ENCODE measurements around the gene DOCK3. TPM values are rescaled to one million over a fixed set of nuclear protein-coding genes. Genes with fewer than 3 reads are reported as not detected.

The DOCK3 gene
- total RNA-seq, 1 donor = 0.36 TPM

DNA sequence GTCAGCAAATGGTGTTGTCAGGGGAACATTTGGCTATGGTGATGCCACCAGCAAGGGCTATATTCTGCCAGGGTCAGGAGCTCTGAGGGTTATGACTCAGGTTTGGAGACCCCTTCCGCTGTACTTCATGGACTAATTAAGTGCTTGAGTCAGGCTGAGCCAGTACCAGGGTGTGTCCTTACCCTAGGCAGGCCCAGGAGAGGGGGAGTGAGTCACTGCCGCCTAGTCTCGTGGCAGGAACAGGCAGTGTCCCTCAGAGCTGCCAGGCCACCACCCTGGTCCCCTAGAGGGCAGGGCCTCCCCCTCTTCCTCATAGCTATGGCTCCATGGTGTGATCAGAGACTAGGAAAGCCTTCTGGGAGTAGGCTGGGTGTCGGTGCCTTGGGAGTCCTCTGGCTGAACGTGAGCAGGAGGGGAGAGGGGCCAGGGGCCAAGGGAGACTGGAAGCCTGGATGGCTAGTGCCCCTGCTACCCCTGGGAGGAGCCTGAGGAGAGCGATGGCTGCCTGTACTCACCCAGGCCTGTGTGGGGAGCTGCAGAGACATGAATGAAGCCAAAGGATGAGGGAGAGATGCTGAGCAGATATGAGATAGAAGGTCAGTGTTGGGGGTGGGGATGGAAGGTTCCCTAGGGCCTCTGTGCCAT is 47.2 kb upstream of the DOCK3 start:
- Histone ChIP-seq H3K79me2 (ENCODE audit: insufficient read depth, low read length) (peaks cover 91% of the 10 kb centered on the region), H3K4me2 (ENCODE audit: insufficient read depth, low read length) (peak overlapping the region; percentile 11), H2AFZ (ENCODE audit: low read length) (peak overlapping the region; percentile 6), H3K36me3 (ENCODE audit: insufficient read depth, low read length) (no peaks in the 10 kb centered on the region), H3K4me1 (ENCODE audit: insufficient read depth, low read length) (peaks cover 32% of the 10 kb centered on the region), H3K27ac (ENCODE audit: low read depth, low read length) (peak overlapping the region; percentile 47), H3K27me3 (ENCODE audit: insufficient read depth, low read length) (no peaks in the 10 kb centered on the region), H3K4me3 (ENCODE audit: insufficient read depth, low read length) (no peak overlapping the region), H4K20me1 (ENCODE audit: insufficient read depth, low read length) (peaks cover 15% of the 10 kb centered on the region), H3K9me3 (ENCODE audit: low read depth, low read length) (no peaks in the 10 kb centered on the region)
- TF ChIP-seq, protein P1, sequence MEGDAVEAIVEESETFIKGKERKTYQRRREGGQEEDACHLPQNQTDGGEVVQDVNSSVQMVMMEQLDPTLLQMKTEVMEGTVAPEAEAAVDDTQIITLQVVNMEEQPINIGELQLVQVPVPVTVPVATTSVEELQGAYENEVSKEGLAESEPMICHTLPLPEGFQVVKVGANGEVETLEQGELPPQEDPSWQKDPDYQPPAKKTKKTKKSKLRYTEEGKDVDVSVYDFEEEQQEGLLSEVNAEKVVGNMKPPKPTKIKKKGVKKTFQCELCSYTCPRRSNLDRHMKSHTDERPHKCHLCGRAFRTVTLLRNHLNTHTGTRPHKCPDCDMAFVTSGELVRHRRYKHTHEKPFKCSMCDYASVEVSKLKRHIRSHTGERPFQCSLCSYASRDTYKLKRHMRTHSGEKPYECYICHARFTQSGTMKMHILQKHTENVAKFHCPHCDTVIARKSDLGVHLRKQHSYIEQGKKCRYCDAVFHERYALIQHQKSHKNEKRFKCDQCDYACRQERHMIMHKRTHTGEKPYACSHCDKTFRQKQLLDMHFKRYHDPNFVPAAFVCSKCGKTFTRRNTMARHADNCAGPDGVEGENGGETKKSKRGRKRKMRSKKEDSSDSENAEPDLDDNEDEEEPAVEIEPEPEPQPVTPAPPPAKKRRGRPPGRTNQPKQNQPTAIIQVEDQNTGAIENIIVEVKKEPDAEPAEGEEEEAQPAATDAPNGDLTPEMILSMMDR (IDR thresholded peaks at IDR 0.05; ENCODE audit: extremely low read depth, low read depth, low read length) = peak; percentile 67
- peak; percentile 94 for DNase-seq (ENCODE audit: insufficient read length, low spot score, missing footprints)

DNA sequence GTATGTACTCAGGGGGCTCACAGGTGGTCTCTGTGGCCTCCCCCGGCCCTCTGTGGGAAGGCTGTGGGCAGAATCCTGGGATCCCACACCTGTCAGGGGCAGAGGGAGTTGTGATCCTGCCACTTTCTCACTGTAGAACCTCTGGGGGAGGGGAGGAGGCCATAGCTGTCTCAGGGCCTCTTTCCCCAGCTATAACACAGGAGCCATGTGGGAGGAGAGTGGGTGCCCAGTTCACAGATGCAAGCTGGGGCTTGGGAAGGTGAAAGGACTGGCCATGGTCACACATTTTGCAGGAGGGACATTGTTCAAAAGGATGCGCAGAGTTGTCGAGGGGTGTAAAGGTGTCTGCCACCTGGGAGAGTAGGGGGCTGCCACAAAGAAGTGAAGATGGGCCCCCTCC is 46.1 kb upstream of the DOCK3 start:
- TF ChIP-seq, protein P1 (IDR thresholded peaks at IDR 0.05; ENCODE audit: extremely low read depth, low read depth, low read length) = no peak
- H3K4me2 ChIP-seq (ENCODE audit: insufficient read depth, low read length) = no peak overlapping the region
- H4K20me1 ChIP-seq (ENCODE audit: insufficient read depth, low read length) = peaks cover 15% of the 10 kb centered on the region
- H3K27ac ChIP-seq (ENCODE audit: low read depth, low read length) = no peak overlapping the region
- H2AFZ ChIP-seq (ENCODE audit: low read length) = no peak overlapping the region
- H3K4me3 ChIP-seq (ENCODE audit: insufficient read depth, low read length) = no peak overlapping the region
- H3K79me2 ChIP-seq (ENCODE audit: insufficient read depth, low read length) = peaks cover 98% of the 10 kb centered on the region
- no peaks in the 10 kb centered on the region for H3K9me3 ChIP-seq (ENCODE audit: low read depth, low read length)
- peaks cover 33% of the 10 kb centered on the region for H3K4me1 ChIP-seq (ENCODE audit: insufficient read depth, low read length)
- no peaks in the 10 kb centered on the region for H3K27me3 ChIP-seq (ENCODE audit: insufficient read depth, low read length)
- no peak for DNase-seq (ENCODE audit: insufficient read length, low spot score, missing footprints)
- no peaks in the 10 kb centered on the region for H3K36me3 ChIP-seq (ENCODE audit: insufficient read depth, low read length)

- peaks cover 94% of the 10 kb centered on the region for H3K79me2 ChIP-seq (ENCODE audit: insufficient read depth, low read length)
- H3K36me3 ChIP-seq (ENCODE audit: insufficient read depth, low read length) = no peaks in the 10 kb centered on the region
- H4K20me1 ChIP-seq (ENCODE audit: insufficient read depth, low read length) = peaks cover 15% of the 10 kb centered on the region
- peak; percentile 34 for DNase-seq (ENCODE audit: insufficient read length, low spot score, missing footprints)
- no peaks in the 10 kb centered on the region for H3K9me3 ChIP-seq (ENCODE audit: low read depth, low read length)
- no peak overlapping the region for H3K27ac ChIP-seq (ENCODE audit: low read depth, low read length)
- TF ChIP-seq, protein P1 (IDR thresholded peaks at IDR 0.05; ENCODE audit: extremely low read depth, low read depth, low read length) = no peak
- no peak overlapping the region for H3K4me3 ChIP-seq (ENCODE audit: insufficient read depth, low read length)
- H3K4me2 ChIP-seq (ENCODE audit: insufficient read depth, low read length) = no peak overlapping the region
- no peaks in the 10 kb centered on the region for H3K27me3 ChIP-seq (ENCODE audit: insufficient read depth, low read length)
- H2AFZ ChIP-seq (ENCODE audit: low read length) = no peak overlapping the region
- peaks cover 21% of the 10 kb centered on the region for H3K4me1 ChIP-seq (ENCODE audit: insufficient read depth, low read length)
Observed at GRCh38 chr3:50630394-50630793, 44.3 kb upstream of the DOCK3 start.

GRCh38 chr3:50630877-50631276 is 43.9 kb upstream of the DOCK3 start:
- no peaks in the 10 kb centered on the region for H3K9me3 ChIP-seq (ENCODE audit: low read depth, low read length)
- H4K20me1 ChIP-seq (ENCODE audit: insufficient read depth, low read length) = peaks cover 15% of the 10 kb centered on the region
- H3K4me2 ChIP-seq (ENCODE audit: insufficient read depth, low read length) = no peak overlapping the region
- no peak overlapping the region for H3K4me3 ChIP-seq (ENCODE audit: insufficient read depth, low read length)
- H3K27me3 ChIP-seq (ENCODE audit: insufficient read depth, low read length) = no peaks in the 10 kb centered on the region
- H3K27ac ChIP-seq (ENCODE audit: low read depth, low read length) = no peak overlapping the region
- DNase-seq (ENCODE audit: insufficient read length, low spot score, missing footprints) = no peak
- H3K4me1 ChIP-seq (ENCODE audit: insufficient read depth, low read length) = peaks cover 21% of the 10 kb centered on the region
- TF ChIP-seq, protein P1 (IDR thresholded peaks at IDR 0.05; ENCODE audit: extremely low read depth, low read depth, low read length) = no peak
- peaks cover 92% of the 10 kb centered on the region for H3K79me2 ChIP-seq (ENCODE audit: insufficient read depth, low read length)
- H3K36me3 ChIP-seq (ENCODE audit: insufficient read depth, low read length) = no peaks in the 10 kb centered on the region
- no peak overlapping the region for H2AFZ ChIP-seq (ENCODE audit: low read length)

All from osteoblast (primary cell).